HG02678 (cell line): ENCODE results near the gene GALNT3.

ENCODE experiments used
- ATAC-seq: cut with Tn5 transposase; IDR thresholded peaks from one replicate; pipeline ENCODE4 v1.9.1; 2021; ENCODE audit warnings: mild to moderate bottlenecking, moderate library complexity; ENCODE audit not compliant: unreplicated experiment

Gene GALNT3

DNA sequence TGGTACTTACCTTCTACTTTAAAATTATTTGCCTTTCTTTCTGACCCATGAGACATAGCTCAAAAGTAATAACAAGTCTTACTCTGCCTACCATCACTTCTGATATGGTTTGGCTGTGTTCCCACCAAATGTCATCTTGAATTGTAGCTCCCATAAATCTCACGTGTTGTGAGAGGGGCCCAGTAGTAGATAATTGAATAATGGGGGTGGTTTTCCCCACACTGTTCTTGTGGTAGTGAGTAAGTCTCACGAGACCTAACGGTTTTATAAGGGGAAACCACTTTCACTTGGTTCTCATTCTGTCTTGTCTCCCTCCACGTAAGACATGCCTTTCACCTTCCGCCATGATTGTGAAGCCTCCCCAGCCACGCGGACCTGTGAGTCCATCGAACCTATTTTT lies 47.5 kb downstream of the GALNT3 start:
- no peak for ATAC-seq

DNA sequence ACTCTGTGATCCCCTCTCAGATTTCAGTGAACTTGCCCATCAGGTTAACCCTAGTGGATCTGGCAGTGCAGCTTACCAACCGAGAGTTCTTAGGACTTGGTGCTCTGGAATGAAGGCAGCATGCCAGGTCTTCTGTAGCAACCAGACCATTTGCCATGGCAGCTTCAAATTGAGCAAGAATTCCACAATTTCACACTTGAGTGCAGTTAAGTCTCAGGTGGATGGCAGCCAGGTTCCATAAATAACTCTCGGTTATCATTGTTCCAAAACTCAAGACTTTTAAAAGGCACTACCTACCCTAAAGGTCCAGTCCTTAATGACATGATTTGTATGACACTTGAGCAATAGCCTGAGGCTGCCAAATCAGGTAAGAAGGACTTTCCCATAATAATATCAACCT lies 48.1 kb downstream of the GALNT3 start:
- ATAC-seq: no peak

DNA sequence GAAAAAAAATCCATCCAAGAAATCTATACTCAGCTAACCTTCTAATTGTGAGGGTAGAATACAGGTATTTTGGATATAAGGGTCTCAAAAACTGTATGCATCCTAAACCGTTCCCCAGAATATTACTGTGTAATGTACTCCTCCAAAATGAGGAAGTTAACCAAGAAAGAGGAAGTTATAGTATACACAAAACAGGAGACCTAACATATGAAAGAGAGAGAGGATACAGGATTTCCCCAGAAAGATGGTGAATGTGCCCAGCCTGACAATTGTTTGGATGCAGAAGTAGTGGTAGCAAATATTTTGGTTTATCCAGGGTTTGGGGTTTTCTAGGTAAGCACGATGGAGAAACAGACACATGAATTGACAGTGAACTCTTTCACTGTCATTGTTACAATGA lies 50.6 kb downstream of the GALNT3 start:
- peak; percentile 97 for ATAC-seq

DNA sequence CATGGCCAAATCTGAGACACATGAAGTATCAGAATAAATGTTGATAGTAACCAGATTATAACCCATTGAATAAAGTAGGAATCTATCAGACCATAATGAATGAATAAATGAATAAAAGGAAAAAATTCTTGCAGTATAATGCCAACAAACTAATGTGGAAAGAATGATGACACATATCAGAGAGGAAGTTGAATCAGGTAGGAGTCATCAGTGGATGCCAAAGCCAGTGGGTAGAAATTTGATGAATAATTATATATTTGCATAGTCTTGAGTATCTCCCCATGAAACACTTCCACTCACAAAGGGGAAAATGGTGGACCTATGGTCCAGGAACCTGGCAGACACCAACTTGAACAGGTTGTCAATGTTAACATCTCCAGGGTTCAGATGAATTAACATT lies 68.6 kb downstream of the GALNT3 start:
- ATAC-seq: no peak

DNA sequence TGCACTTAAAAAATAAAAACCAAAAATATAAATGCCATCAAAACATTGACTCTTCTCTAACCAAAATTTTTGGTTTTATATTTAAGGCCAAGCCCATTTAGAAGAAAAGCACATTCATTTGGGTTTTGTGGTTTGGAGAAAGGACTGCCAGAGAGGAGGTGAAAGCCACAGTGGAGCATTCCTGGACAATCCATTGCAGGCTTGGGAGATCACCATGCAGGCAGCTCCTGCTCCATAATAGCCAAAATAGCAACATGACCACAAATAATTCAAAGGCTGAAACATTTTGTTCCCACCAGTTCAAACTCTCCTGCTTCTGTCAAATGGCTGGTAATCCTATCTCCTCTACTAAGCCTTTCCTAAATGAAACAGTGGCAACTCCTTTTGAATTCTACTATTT lies 73.5 kb downstream of the GALNT3 start:
- no peak for ATAC-seq

DNA sequence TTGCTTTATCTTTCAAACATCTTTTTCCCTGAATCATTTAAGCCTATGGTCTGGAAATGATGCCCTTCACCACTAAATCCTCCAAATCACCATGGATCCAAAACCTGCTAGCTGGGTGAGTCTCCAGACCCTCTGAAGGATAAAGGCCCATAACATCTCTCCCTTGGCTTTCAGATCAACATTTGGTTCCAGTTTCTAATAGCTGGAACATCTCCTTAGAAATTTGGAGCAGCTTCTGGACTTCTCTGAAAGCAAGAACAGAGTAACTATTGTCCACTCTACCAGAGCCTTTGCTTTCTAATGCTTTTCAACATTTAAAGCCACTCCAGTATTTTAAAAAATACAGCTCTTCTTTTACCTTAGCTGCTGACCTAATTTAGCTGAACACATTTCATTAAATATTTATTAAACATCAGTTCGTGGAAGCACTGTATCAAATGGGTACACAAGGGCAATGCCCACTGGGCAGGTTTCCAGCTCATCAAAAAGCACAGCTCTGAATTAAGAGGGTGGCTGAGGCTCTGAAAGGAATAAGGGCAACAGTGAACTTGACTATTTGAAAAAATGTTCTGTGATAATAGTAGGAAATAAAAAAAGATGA lies 75.3 kb downstream of the GALNT3 start:
- no peak for ATAC-seq

DNA sequence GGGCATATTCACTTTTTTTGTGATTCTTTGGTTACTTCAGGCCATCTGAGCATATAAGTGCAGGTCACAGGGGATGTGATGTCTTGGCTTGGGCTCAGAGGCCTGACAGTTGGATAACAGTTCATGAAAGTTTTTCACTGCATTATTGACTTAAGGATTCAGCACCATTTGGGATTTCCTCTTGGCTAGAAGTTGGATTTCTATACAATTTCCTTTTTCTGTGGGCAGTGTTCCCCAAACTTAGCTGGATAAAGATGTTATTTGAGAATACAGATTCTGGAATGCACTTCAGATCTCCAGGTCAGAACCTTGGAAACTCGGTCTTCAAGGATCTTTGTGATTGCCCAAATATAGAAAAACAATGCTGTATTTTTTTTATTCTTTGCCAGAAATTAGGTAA lies 78.0 kb downstream of the GALNT3 start:
- no peak for ATAC-seq

DNA sequence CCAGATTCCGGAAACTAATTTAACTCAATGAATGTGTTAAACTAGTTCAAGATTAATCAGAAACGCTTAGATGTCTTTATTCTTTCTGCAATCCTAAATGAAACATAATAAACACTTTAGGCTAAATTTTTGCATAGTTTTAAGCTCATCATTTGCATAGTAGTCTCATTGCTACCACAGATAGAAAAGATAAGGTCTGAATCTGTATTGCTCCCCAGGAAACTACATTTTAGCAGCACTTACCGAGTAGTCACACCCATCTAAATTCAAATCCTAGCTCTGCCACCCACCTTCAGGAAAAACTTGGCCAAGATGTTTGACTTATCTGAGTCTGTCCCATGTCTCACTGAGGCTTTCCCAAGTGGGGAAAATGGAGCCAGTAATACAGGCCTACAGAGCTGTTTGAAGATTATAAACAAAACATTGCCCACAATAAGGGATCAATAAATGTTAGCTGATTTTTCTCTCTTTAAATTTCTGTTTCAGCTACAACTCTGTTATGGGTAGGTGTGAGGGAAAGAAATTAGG lies 87.0 kb downstream of the GALNT3 start:
- no peak for ATAC-seq

DNA sequence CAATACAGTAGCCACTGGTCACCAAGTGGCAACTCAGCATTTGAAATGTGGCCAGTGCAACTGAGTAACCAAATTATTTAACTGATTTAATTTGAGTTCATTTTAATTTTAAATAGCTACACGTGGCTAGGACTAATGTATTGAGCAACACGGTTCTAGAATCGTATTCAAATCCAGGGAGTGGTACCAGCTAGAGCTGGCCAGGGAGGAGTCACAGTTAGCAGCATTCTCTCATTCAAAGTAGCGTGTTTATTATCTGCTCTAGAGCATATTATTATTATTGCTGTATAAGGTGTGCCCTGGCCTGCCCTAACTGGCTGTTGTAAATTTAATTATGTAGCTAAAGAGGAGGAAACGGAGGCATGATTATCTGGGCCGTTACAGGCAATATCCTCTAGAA lies 92.9 kb downstream of the GALNT3 start:
- no peak for ATAC-seq

DNA sequence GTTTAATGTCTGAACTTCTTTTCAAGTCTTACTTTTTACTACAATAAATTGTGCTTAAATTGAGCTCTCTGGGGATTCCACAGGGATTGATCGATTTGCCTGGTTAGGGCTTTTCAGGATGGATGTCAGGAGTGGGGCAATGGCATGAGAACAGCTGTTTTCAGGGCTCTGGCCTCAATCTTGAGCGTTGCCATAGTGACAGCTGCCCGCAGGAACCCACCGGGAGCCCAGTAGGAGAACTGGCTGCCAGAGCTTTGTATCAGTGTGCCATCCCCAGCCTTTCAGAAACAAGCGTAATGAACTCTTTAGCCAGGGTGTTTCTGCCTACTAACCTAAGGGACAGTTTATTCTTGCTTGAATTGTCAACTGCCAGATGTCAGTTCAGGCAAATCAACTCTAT lies 93.5 kb downstream of the GALNT3 start:
- ATAC-seq: no peak

DNA sequence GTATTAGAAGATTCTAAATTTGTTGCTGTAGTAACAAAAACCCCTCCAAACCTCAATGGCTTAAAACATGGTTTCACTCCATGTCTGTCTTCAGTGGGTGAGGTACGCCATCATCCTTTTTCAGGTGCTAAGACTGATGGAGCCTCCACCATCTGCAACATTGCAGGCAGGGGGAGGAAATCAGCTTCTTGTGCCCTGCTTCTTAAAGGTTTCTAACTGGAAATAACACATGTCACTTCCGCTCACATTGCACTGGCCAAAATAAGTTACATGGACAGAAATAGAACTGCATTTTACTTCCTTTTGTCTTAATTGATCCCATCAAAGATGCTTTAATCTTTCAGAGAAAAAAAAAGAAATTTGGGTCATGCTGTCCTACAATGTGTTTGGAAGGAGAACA lies 94.1 kb downstream of the GALNT3 start:
- ATAC-seq: no peak

DNA sequence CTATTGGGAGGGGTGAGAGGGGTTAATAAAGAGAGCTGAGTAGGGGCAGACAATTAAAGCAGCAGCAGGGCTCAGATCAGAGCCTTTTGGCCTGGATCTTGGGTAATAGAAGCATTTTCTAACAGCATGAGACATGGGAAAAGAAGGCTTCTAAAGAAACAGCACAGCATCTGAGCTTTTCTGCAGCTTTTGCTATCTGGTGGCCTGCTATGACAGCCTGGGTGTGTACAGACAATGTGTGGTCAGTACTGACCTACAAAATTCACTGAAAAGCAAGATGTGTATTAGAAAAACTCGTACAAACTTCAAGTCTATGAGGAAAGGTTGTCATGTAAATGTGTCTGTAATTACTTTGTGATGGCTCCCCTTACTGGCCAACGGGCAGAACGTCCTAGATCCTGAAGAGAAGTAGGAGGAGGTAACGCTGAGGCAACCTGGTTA lies 95.6 kb downstream of the GALNT3 start:
- ATAC-seq: peak; percentile 74

DNA sequence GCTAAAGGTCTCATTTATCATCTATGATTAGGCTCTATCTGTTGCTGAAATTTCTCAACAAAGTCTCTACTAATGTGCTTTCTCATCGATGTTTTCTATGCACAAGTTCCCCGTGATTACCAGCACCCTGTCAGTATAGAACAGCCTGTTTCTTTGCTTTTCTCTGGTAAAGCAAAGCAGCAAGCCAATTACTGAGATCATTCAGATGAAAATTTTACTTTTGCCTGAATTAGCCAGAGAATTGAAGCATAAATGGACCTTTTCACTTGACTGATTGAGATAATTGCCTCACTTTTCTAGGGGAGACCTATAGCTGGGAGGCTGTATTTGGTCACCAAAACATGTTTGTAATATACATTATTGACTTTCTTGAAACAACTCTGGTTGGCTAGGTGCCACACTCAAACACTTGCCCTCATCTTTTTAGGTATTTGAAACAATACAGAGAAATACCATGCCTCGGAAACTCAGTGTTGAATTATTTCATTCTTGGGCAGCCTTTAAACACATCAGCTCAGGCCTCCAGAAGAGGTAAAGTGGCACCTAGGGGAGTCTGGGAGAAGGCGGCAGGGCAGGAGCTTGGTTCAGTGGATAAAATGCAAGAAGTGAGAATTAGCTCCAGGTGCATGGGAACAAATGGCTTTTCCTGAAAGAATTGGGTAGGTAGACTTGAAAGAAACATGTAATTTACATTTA lies 96.2 kb downstream of the GALNT3 start:
- ATAC-seq: no peak
